ENCODE data around the gene CYTH2. TPM values are rescaled to one million over a fixed set of nuclear protein-coding genes. Genes with fewer than 3 reads are reported as not detected.
A peak's percentile ranks its signal among the peaks of the same experiment; 100 is the strongest.

The CYTH2 gene
- total and polyA plus RNA-seq, 9 of the 15 experiments (the other 6 are each of a cell fraction or from before 2014, with no cell fraction given) = 1.8 to 45.2 (median 23.8) TPM

- TF ChIP-seq, protein P1, sequence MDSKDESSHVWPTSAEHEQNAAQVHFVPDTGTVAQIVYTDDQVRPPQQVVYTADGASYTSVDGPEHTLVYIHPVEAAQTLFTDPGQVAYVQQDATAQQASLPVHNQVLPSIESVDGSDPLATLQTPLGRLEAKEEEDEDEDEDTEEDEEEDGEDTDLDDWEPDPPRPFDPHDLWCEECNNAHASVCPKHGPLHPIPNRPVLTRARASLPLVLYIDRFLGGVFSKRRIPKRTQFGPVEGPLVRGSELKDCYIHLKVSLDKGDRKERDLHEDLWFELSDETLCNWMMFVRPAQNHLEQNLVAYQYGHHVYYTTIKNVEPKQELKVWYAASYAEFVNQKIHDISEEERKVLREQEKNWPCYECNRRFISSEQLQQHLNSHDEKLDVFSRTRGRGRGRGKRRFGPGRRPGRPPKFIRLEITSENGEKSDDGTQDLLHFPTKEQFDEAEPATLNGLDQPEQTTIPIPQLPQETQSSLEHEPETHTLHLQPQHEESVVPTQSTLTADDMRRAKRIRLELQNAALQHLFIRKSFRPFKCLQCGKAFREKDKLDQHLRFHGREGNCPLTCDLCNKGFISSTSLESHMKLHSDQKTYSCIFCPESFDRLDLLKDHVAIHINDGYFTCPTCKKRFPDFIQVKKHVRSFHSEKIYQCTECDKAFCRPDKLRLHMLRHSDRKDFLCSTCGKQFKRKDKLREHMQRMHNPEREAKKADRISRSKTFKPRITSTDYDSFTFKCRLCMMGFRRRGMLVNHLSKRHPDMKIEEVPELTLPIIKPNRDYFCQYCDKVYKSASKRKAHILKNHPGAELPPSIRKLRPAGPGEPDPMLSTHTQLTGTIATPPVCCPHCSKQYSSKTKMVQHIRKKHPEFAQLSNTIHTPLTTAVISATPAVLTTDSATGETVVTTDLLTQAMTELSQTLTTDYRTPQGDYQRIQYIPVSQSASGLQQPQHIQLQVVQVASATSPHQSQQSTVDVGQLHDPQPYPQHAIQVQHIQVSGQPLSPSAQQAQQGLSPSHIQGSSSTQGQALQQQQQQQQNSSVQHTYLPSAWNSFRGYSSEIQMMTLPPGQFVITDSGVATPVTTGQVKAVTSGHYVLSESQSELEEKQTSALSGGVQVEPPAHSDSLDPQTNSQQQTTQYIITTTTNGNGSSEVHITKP (IDR thresholded peaks at IDR 0.05; ENCODE audit: partially characterized antibody) = peak; percentile 97
- TF ChIP-seq POLR2H (tag; IDR thresholded peaks at IDR 0.05; ENCODE audit: low read depth) = peak; percentile 95
- TF ChIP-seq ESRRB (CRISPR knock-in tag; IDR thresholded peaks at IDR 0.05; ENCODE audit: borderline replicate concordance) = 0 out of 2 replicates have a peak, but pooled peaks have one; percentile 33
- peak; percentile 87 for TF ChIP-seq AFF4 (CRISPR knock-in tag; IDR thresholded peaks at IDR 0.05)
- TF ChIP-seq MTA1 (IDR thresholded peaks at IDR 0.05; ENCODE audit: borderline replicate concordance) = no peak
- TF ChIP-seq, protein P2, sequence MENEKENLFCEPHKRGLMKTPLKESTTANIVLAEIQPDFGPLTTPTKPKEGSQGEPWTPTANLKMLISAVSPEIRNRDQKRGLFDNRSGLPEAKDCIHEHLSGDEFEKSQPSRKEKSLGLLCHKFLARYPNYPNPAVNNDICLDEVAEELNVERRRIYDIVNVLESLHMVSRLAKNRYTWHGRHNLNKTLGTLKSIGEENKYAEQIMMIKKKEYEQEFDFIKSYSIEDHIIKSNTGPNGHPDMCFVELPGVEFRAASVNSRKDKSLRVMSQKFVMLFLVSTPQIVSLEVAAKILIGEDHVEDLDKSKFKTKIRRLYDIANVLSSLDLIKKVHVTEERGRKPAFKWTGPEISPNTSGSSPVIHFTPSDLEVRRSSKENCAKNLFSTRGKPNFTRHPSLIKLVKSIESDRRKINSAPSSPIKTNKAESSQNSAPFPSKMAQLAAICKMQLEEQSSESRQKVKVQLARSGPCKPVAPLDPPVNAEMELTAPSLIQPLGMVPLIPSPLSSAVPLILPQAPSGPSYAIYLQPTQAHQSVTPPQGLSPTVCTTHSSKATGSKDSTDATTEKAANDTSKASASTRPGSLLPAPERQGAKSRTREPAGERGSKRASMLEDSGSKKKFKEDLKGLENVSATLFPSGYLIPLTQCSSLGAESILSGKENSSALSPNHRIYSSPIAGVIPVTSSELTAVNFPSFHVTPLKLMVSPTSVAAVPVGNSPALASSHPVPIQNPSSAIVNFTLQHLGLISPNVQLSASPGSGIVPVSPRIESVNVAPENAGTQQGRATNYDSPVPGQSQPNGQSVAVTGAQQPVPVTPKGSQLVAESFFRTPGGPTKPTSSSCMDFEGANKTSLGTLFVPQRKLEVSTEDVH (IDR thresholded peaks at IDR 0.05; ENCODE audit: low read depth, partially characterized antibody) = no peak
- peak; percentile 46; the same call in 1 of the 2 replicates for TF ChIP-seq ZNF263 (CRISPR knock-in tag; IDR thresholded peaks at IDR 0.05; ENCODE audit: borderline replicate concordance)
- TF ChIP-seq ZNF511 (CRISPR knock-in tag; IDR thresholded peaks at IDR 0.05) = 0 out of 2 replicates have a peak, but pooled peaks have one; percentile 60
- TF ChIP-seq, protein P3, sequence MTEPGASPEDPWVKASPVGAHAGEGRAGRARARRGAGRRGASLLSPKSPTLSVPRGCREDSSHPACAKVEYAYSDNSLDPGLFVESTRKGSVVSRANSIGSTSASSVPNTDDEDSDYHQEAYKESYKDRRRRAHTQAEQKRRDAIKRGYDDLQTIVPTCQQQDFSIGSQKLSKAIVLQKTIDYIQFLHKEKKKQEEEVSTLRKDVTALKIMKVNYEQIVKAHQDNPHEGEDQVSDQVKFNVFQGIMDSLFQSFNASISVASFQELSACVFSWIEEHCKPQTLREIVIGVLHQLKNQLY (CRISPR knock-in tag; conservative IDR thresholded peaks at IDR 0.05) = peak in 1 of 2 experiments; percentile 89; a peak in 1 of 4 replicates
- TF ChIP-seq SAFB2 (IDR thresholded peaks at IDR 0.05; ENCODE audit: borderline replicate concordance, low read depth, low read length, severe bottlenecking) = no peak
- TF ChIP-seq FIP1L1 (IDR thresholded peaks at IDR 0.05; ENCODE audit: low read depth, low read length, poor library complexity, severe bottlenecking) = peak; percentile 92
- TF ChIP-seq RAD21 (CRISPR knock-in tag; conservative IDR thresholded peaks at IDR 0.05 in 1 of 2, IDR thresholded peaks at IDR 0.05 in 1 of 2) = 0 out of 4 replicates have a peak, but pooled peaks of 1 of the 2 experiments have one; percentile 9
Measured at GRCh38 chr19:48469289-48469881, at the start of gene CYTH2 (continued).

Measured in K562 (cell line).